AG10803 (cell line): Measurements from ENCODE around the gene CHN2.

Experiments
- DNase-seq: peaks from one replicate; pipeline ENCODE4 v3.0.0; 2010; ENCODE audit warnings: low read depth
- H3K4me3 ChIP-seq: 2 replicates; pipeline ENCODE4 v1.5.1; 2011; ENCODE audit warnings: mild to moderate bottlenecking, low read length, control low read depth
- CTCF ChIP-seq: conservative IDR thresholded peaks from 2 replicates; pipeline ENCODE4 v1.5.1; 2011; ENCODE audit warnings: mild to moderate bottlenecking, low read length, control low read depth, inconsistent platforms

CHN2 gene

GRCh38 chr7:29430279-29430949 lies 235.8 kb downstream of the CHN2 start:
- no peak overlapping the region for H3K4me3 ChIP-seq
- TF ChIP-seq CTCF = no peak
- DNase-seq = no peak

- no peak for DNase-seq
- no peak for TF ChIP-seq CTCF
- H3K4me3 ChIP-seq = no peak overlapping the region
These were observed 237.1 kb downstream of the CHN2 start for GRCh38 chr7:29431686-29432085.

DNA sequence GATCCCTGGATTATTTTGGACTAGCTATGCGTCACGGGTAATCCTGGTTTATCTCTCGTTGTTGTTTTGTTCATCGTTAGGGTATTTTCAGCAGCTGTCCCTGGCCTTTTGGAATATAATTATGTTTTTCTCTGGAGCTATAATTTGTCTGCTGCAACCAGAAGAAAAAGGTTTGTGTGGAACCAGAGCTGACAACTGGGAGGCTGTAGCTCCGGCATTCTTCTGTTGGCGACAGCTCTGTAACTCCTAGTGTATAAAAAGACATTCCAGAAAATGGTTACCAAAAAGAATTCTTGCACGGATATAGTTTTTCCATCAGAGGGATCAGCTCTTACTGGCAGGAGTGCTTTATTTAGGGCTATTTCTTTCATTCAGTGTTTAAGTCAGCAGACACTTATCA lies 238.1 kb downstream of the CHN2 start:
- DNase-seq = no peak
- TF ChIP-seq CTCF = no peak
- H3K4me3 ChIP-seq = no peak overlapping the region

DNA sequence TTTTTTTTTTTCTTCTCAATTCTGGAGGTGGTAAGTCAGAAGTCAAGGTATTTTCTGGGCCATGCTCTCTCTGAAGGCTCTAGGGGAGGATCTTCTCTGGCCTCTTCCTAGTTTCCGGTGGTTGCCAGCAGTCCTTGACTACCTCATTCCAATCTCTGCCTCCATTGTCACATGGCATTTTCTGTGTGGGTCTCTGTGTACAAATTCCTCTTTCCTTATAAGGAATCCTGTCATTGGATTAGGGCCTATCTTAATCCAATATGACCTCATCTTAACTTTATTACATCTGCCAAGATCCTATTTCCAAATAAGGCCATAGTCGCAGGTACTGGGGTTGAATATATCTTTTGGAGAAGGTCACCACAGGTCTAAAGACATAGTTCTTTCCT lies 239.8 kb downstream of the CHN2 start:
- DNase-seq = no peak
- no peak overlapping the region for H3K4me3 ChIP-seq
- TF ChIP-seq CTCF = no peak

- H3K4me3 ChIP-seq = no peak overlapping the region
- no peak for TF ChIP-seq CTCF
- no peak for DNase-seq
These were observed 240.6 kb downstream of the CHN2 start for GRCh38 chr7:29435167-29435566.

DNA sequence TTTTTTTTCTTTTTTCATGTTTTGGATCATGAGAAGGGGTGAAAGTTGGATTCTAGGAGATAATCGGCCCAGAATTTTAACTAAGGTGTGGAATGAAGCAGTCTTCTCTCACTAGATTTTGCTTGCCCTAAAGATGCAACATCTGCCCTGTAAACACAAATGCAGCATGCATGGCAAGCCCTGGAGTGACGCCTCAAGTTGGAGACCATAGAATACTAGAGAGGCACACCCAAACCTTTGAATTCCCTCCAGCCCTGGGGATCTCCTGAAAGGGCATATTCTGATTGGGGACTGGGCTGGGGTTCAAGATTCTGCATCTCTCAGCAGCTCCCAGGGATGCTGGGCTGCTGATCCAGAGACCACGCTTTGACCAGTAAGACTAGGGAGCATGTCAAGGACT lies 241.3 kb downstream of the CHN2 start:
- DNase-seq = no peak
- H3K4me3 ChIP-seq = no peak overlapping the region
- TF ChIP-seq CTCF = no peak

DNA sequence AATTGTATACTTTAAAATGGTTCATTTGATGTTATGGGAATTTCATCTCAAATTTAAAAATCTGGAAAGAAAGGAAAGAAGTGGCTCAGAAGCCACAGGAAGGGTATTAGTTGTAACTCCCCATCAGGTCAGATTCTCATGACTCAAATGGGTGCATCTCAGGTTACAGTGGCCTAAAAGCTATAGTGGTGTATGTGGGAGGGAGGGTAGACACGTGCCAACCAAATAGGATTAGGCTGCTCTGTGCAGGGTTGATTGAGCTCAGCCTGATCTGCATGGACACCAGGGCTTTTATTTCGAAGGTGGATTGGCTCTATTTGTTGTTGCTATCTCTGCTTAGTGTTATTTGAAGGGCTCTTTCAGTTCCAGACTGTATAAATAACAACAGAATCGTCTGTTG lies 247.6 kb downstream of the CHN2 start:
- TF ChIP-seq CTCF = no peak
- no peak for DNase-seq
- no peak overlapping the region for H3K4me3 ChIP-seq
